Measurements from ENCODE around the gene RIBC1. TPM values are rescaled to one million over a fixed set of nuclear protein-coding genes. Genes with fewer than 3 reads are reported as not detected.
"Not testable (repeated sequence)": the region's sequence is repeated elsewhere in the genome, so short reads cannot be mapped to it uniquely, and the experiment has no call there.

RIBC1 gene
- total RNA-seq, 2 experiments from 2014 or later = 1.1 to 1.4 TPM

- H3K27me3 Mint-ChIP-seq = no peaks in the 10 kb centered on the region
- no peak overlapping the region for H3K4me3 Mint-ChIP-seq
- DNase-seq = no peak
- ChIA-PET POLR2A (no interaction called here), CTCF (interaction anchor here (1.3 to 2.0 kb wide), 2 partner anchors 9 to 37 kb away, joined by 3 to 6 read pairs; partner anchors contain the start of genes RIBC1 and SMC1A)
- peaks cover 26% of the 10 kb centered on the region for H3K36me3 Mint-ChIP-seq (ENCODE audit: low read depth)
- H3K27ac Mint-ChIP-seq = no peak overlapping the region
- H3K4me1 Mint-ChIP-seq = peaks cover 1% of the 10 kb centered on the region
- H3K9me3 Mint-ChIP-seq = no peaks in the 10 kb centered on the region
Observed at GRCh38 chrX:53412446-53412845, 10.2 kb upstream of the RIBC1 start.

- H3K27me3 Mint-ChIP-seq, POLR2A ChIA-PET, H3K9me3 Mint-ChIP-seq, H3K27ac Mint-ChIP-seq, DNase-seq: not testable (repeated sequence)
- CTCF ChIA-PET = interaction anchor here (1.0 kb wide), 1 partner anchor 16 kb away, joined by 3 read pairs; no protein-coding TSS in a partner anchor
- Mint-ChIP-seq H3K36me3 (ENCODE audit: low read depth) (peaks cover 22% of the 10 kb centered on the region), H3K4me3 (peak overlapping the region; percentile 87), H3K4me1 (peaks cover 30% of the 10 kb centered on the region)
Observed at GRCh38 chrX:53420351-53420750, 2.3 kb upstream of the RIBC1 start.

DNA sequence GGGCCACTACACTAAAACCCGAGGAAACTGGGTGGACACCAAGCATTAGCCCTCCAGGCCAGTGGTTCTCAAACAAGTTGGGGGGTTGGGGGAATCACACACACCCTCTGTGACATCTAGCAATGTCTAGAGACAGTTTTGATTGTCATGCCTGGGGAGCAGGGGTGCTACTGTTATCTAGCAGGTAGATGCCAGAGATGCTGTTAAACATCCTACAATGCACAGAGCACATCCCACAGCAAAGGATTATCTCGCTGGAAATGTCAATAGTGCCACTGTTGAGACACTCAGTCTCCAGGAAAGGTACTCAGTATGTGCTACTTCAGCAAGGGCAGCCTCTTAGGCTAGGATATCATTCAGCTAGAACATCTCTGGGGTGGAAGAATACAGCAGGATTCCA is 1.5 kb upstream of the RIBC1 start:
- peak overlapping the region; percentile 87 for H3K4me3 Mint-ChIP-seq
- no peaks in the 10 kb centered on the region for H3K9me3 Mint-ChIP-seq
- peak overlapping the region; percentile 97 for H3K27ac Mint-ChIP-seq
- no peaks in the 10 kb centered on the region for H3K27me3 Mint-ChIP-seq
- POLR2A ChIA-PET = no interaction called here
- H3K4me1 Mint-ChIP-seq = peaks cover 30% of the 10 kb centered on the region
- CTCF ChIA-PET = interaction anchor here (1.6 kb wide), 1 partner anchor 9 kb away, joined by 6 read pairs; no protein-coding TSS in a partner anchor
- peaks cover 22% of the 10 kb centered on the region for H3K36me3 Mint-ChIP-seq (ENCODE audit: low read depth)
- DNase-seq = no peak

DNA sequence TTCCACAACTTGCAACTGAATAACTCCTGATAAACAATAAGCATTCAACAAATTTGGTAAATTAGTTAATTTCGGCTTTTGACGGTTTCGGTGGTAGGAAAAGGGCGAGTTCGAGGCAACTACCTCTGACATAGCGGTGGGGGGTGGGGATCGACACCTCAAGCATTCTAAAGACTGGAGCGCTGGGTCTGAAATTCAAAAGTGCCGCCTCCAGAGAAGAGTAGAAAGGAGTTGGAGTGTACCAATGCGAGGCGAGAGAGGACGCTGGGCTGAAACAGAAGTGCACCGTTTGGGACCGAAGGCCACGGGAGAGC is 944 bp upstream of the RIBC1 start:
- POLR2A ChIA-PET = interaction anchor here (0.6 kb wide), 1 partner anchor 262 kb away, joined by 3 read pairs; no protein-coding TSS in a partner anchor
- CTCF ChIA-PET = interaction anchor here (1.4 to 2.5 kb wide), 5 partner anchors 10 to 623 kb away, joined by 3 to 17 read pairs (median 6); partner anchors contain the start of gene PHF8
- peak overlapping the region; percentile 87 for H3K4me3 Mint-ChIP-seq
- peak; percentile 59 for DNase-seq
- no peaks in the 10 kb centered on the region for H3K9me3 Mint-ChIP-seq
- H3K4me1 Mint-ChIP-seq = peaks cover 30% of the 10 kb centered on the region
- peaks cover 22% of the 10 kb centered on the region for H3K36me3 Mint-ChIP-seq (ENCODE audit: low read depth)
- H3K27ac Mint-ChIP-seq = peak overlapping the region; percentile 97
- no peaks in the 10 kb centered on the region for H3K27me3 Mint-ChIP-seq

DNA sequence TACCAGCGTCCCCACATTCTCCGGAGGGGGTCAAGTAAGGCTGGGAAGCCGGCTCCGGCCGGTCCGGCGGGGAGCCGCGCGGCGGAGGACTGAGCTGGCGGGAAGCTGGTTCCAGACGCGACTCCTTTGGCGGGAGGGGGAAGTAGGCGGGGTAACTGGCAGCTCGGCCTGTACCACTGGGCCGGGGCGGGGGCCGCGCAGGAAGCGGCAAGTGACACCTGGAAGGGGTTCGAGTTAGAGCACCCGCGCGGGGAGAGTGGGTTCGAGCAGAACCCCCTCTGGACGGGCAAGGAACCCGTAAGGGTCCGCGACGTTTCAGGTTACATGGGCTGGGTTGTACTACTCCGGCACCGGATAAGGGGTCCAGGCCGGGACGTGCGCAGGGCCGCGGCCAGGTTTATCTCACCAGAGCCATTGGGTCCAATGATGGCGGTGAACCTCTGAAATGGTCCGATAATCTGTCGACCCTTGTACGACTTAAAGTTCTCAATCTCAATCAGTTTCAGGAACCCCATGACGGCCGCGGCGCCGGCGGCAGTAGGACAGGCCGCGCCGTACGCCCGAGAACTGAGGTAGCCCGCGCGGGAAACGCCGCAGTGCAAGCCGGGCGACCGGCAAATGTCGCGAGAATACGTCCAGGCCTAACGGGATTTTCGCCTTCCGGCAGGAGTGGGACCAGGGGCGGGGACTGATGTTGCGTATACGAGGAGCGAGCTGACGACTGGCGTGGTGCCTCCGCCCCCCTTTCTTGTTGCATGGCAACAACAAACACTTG is 400 bp upstream of the RIBC1 start, which contains the start of gene SMC1A:
Gene SMC1A, minus strand, starts transcription at position 569 of the 775 bp plus-strand sequence. Its CDS starts 54 bp downstream, at position 515.
- CTCF ChIA-PET = interaction anchor here (0.9 to 2.5 kb wide), 7 partner anchors 9 to 622 kb away, joined by 3 to 17 read pairs (median 6); partner anchors contain the start of gene PHF8
- H3K36me3 Mint-ChIP-seq (ENCODE audit: low read depth) = peaks cover 22% of the 10 kb centered on the region
- H3K4me3 Mint-ChIP-seq = peak within 1 kb of the TSS; percentile 87
- peak; percentile 95 for DNase-seq
- H3K27ac Mint-ChIP-seq = peak within 1 kb of the TSS; percentile 97
- POLR2A ChIA-PET = interaction anchor here (0.6 to 1.1 kb wide), 3 partner anchors 10 to 262 kb away, joined by 3 to 4 read pairs (median 3); no protein-coding TSS in a partner anchor
- H3K9me3 Mint-ChIP-seq = no peaks in the 10 kb centered on the region
- peaks cover 30% of the 10 kb centered on the region for H3K4me1 Mint-ChIP-seq
- H3K27me3 Mint-ChIP-seq = no peaks in the 10 kb centered on the region

DNA sequence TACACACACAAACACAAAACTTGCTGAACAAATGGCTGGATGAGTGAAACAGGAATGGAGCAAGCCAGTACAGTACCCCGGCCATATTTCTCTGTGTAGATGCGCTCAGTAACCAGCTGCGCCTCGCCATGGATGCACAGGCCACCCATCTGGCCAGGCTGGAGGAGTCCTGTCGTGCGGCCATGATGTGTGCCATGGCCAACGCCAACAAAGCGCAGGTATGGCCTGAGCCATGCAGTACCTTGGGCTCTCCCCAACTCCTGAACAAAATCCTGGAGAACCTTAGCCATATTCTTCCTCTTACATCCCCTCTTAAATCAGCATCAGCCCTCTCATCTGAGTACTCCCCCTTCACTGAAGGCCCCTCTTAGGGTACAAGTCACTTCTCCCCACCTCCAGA is 7.1 kb downstream of the RIBC1 start:
- Mint-ChIP-seq H3K9me3 (no peaks in the 10 kb centered on the region), H3K4me1 (peaks cover 7% of the 10 kb centered on the region), H3K27me3 (no peaks in the 10 kb centered on the region), H3K27ac (no peak overlapping the region), H3K36me3 (ENCODE audit: low read depth) (peaks cover 9% of the 10 kb centered on the region), H3K4me3 (no peak overlapping the region)
- POLR2A ChIA-PET = no interaction called here
- CTCF ChIA-PET = interaction anchor here (1.2 kb wide), 1 partner anchor 21 kb away, joined by 4 read pairs; no protein-coding TSS in a partner anchor
- no peak for DNase-seq

GRCh38 chrX:53430231-53430630 is 7.6 kb downstream of the RIBC1 start:
- CTCF ChIA-PET = interaction anchor here (1.1 kb wide), 1 partner anchor 8 kb away, joined by 4 read pairs; the partner anchor contains the start of genes RIBC1 and SMC1A
- Mint-ChIP-seq H3K27me3 (no peaks in the 10 kb centered on the region), H3K36me3 (ENCODE audit: low read depth) (peaks cover 9% of the 10 kb centered on the region), H3K4me1 (peaks cover 12% of the 10 kb centered on the region), H3K4me3 (no peak overlapping the region), H3K9me3 (no peaks in the 10 kb centered on the region), H3K27ac (no peak overlapping the region)
- POLR2A ChIA-PET = no interaction called here
- no peak for DNase-seq

DNA sequence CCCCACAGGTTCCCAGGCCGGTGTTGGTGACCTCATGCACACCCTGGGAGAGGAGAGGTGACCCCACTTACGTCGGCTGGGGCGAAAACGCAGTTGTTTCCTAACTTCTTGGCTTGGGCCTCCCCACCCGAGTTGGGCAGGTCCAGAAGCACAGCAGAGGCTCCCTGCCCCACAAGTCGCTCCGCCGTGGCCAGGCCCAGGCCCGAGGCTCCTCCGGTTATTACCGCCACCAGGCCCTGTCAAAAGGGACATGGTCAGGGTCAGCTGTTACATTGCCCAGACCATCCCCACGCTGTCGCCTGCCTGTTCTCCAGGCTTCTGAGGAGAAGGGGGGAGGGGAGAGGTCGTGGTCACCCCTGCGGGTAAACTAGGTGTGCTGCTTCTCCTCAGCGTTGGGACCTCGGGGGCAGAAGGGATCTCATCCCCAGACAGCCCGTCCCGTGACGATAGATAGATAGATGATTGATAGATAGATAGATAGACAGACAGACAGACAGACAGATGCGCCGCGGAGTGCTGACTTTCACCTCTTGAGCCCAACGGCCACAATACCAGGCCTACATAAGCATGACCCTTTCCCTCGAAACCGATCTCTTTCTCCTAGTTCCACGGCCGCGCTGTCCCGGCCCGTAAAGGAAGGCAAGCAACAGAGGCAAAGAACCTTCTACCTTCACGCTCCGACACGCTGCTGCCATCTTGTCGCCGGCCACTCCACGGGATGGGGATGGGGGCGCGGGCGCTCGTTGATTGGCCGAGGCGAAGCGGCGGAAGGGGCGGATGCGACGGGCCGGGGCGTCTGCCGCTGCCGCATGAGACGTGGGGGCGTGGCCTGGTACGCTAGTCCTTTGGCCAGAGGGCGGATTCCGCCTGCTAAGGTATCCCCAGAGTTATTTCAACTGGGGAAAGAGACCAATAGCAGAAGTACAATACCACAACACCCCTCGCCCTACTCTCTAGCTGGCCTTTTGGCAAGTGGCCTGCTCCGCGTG is 11.3 kb downstream of the RIBC1 start, which contains the start of gene HSD17B10:
Gene HSD17B10, minus strand, starts transcription at position 720 of the 989 bp plus-strand sequence. Its CDS starts 25 bp downstream, at position 695.
- Mint-ChIP-seq H3K36me3 (ENCODE audit: low read depth) (peaks cover 9% of the 10 kb centered on the region), H3K4me1 (peaks cover 30% of the 10 kb centered on the region), H3K9me3 (no peaks in the 10 kb centered on the region), H3K27me3 (no peaks in the 10 kb centered on the region), H3K27ac (peak within 1 kb of the TSS; percentile 83), H3K4me3 (peak within 1 kb of the TSS; percentile 86)
- POLR2A ChIA-PET = no interaction called here
- CTCF ChIA-PET = interaction anchor here (0.8 to 2.9 kb wide), 3 partner anchors 11 to 121 kb away, joined by 3 to 17 read pairs (median 4); partner anchors contain the start of genes RIBC1 and SMC1A
- DNase-seq = peak; percentile 89

- Mint-ChIP-seq H3K27ac (no peak overlapping the region), H3K27me3 (no peaks in the 10 kb centered on the region), H3K9me3 (no peaks in the 10 kb centered on the region), H3K36me3 (ENCODE audit: low read depth) (peaks cover 1% of the 10 kb centered on the region), H3K4me3 (no peak overlapping the region), H3K4me1 (peaks cover 38% of the 10 kb centered on the region)
- peak; percentile 73 for DNase-seq
- ChIA-PET CTCF (interaction anchor here (0.6 to 2.9 kb wide), 10 partner anchors 11 to 126 kb away, joined by 3 to 17 read pairs (median 4); partner anchors contain the start of genes RIBC1 and SMC1A), POLR2A (no interaction called here)
Observed at GRCh38 chrX:53435997-53436396, 13.3 kb downstream of the RIBC1 start.

DNA sequence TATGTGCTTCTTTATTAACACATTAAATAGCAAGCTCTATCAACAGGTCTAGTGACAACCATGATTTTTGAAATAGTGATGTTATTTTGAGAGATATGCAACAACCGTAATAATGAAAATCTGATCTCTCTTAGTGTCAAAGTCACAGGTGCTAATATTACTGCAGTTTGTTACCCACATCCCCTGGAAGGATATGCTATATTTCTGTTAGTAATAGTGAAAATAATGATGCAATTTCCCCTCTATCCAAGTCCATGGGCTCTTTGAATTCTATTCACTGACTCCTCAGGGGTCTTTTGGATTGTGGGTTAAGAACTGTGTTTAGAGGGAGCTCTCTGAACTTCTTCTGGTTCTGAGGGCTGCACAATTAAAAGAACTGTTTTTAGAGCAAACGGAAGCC is 14.5 kb downstream of the RIBC1 start:
- H3K27ac Mint-ChIP-seq = no peak overlapping the region
- H3K4me1 Mint-ChIP-seq = peaks cover 47% of the 10 kb centered on the region
- H3K27me3 Mint-ChIP-seq = no peaks in the 10 kb centered on the region
- no peak overlapping the region for H3K4me3 Mint-ChIP-seq
- H3K36me3 Mint-ChIP-seq (ENCODE audit: low read depth) = peaks cover 1% of the 10 kb centered on the region
- DNase-seq = no peak
- ChIA-PET POLR2A (no interaction called here), CTCF (interaction anchor here (1.0 to 2.9 kb wide), 6 partner anchors 10 to 127 kb away, joined by 4 to 17 read pairs (median 8); partner anchors contain the start of genes RIBC1 and SMC1A)
- H3K9me3 Mint-ChIP-seq = no peaks in the 10 kb centered on the region

- ChIA-PET POLR2A (no interaction called here), CTCF (no interaction called here)
- no peaks in the 10 kb centered on the region for H3K9me3 Mint-ChIP-seq
Observed at GRCh38 chrX:53438174-53438831, 15.6 kb downstream of the RIBC1 start.

DNA sequence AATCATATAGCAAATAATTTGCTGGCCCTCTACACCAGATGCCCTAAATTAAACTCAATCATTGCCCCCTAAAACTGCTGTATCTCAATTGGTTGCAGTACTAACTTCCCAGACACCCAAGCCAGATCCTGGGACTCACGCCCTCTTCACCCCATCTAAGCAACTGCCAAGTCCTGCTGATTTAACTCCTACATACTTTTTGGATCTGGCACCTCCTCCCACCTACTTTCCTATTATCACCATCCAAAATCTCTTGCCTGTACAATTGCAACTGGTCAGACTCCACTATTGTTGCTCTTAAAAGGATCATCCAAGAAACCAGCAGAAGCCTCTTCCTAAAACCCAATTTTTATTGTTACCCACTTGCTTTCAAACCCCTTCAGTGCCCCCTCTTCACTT is 16.2 kb downstream of the RIBC1 start:
- H3K36me3 Mint-ChIP-seq (ENCODE audit: low read depth) = peaks cover 1% of the 10 kb centered on the region
- ChIA-PET CTCF (no interaction called here), POLR2A (no interaction called here)
- DNase-seq = no peak
- no peaks in the 10 kb centered on the region for H3K9me3 Mint-ChIP-seq
- H3K4me3 Mint-ChIP-seq = no peak overlapping the region
- H3K27ac Mint-ChIP-seq = no peak overlapping the region
- peaks cover 48% of the 10 kb centered on the region for H3K4me1 Mint-ChIP-seq
- no peaks in the 10 kb centered on the region for H3K27me3 Mint-ChIP-seq

More at GRCh38 chrX:53438174-53438831, 15.6 kb downstream of the RIBC1 start:
- no peaks in the 10 kb centered on the region for H3K27me3 Mint-ChIP-seq
- no peak for DNase-seq
- H3K27ac Mint-ChIP-seq = no peak overlapping the region
- peaks cover 1% of the 10 kb centered on the region for H3K36me3 Mint-ChIP-seq (ENCODE audit: low read depth)
- H3K4me3 Mint-ChIP-seq = no peak overlapping the region
- peaks cover 48% of the 10 kb centered on the region for H3K4me1 Mint-ChIP-seq
